Stimulated activated CD4-positive, alpha-beta T cell treated with anti-CD3 and anti-CD28 coated beads, Interleukin-12 subunit alpha, Interleukin-12 subunit beta, amount 100 ng/mL, for 24 hours (primary cell): ENCODE results near the gene GRID1.

Experiments used
- DNase-seq, 2 experiments: peaks; one replicate each; pipeline ENCODE4 v3.0.0-alpha.2; 2020; ENCODE audit warnings: low read depth in 2 of 2

The GRID1 gene

GRCh38 chr10:85927952-85928665, 438.5 kb downstream of the GRID1 start:
- DNase-seq: no peak

GRCh38 chr10:85926986-85927385, 439.6 kb downstream of the GRID1 start:
- DNase-seq: no peak

- DNase-seq: no peak
These were observed 440.5 kb downstream of the GRID1 start for GRCh38 chr10:85926136-85926535.

- no peak for DNase-seq
These were observed 441.3 kb downstream of the GRID1 start for GRCh38 chr10:85925201-85925750.

- no peak for DNase-seq
These were observed 442.1 kb downstream of the GRID1 start for GRCh38 chr10:85924382-85925102.

GRCh38 chr10:85922356-85923129, 444.1 kb downstream of the GRID1 start:
- DNase-seq: no peak

GRCh38 chr10:85921789-85922188, 444.8 kb downstream of the GRID1 start:
- no peak for DNase-seq

- DNase-seq: no peak
These were observed 446.3 kb downstream of the GRID1 start for GRCh38 chr10:85920311-85920710.

- DNase-seq: no peak
These were observed 447.0 kb downstream of the GRID1 start for GRCh38 chr10:85919491-85920021.

- DNase-seq: no peak
These were observed 448.2 kb downstream of the GRID1 start for GRCh38 chr10:85918371-85918770.

- DNase-seq: no peak
These were observed 449.0 kb downstream of the GRID1 start for GRCh38 chr10:85917601-85918000.

GRCh38 chr10:85916994-85917573, 449.5 kb downstream of the GRID1 start:
- no peak for DNase-seq

GRCh38 chr10:85916286-85916685, 450.3 kb downstream of the GRID1 start:
- no peak for DNase-seq

- no peak for DNase-seq
These were observed 451.2 kb downstream of the GRID1 start for GRCh38 chr10:85915245-85915846.

GRCh38 chr10:85914720-85915119, 451.9 kb downstream of the GRID1 start:
- no peak for DNase-seq

GRCh38 chr10:85908462-85908861, 458.1 kb downstream of the GRID1 start:
- DNase-seq: no peak

- no peak for DNase-seq
These were observed 464.5 kb downstream of the GRID1 start for GRCh38 chr10:85902051-85902450.

GRCh38 chr10:85901599-85901998, 465.0 kb downstream of the GRID1 start:
- DNase-seq: no peak

- DNase-seq: no peak
These were observed 466.1 kb downstream of the GRID1 start for GRCh38 chr10:85900487-85900886.

GRCh38 chr10:85900061-85900460, 466.5 kb downstream of the GRID1 start:
- no peak for DNase-seq

GRCh38 chr10:85891472-85891871, 475.1 kb downstream of the GRID1 start:
- DNase-seq: no peak
